Activated CD8-positive, alpha-beta memory T cell treated with anti-CD3 and anti-CD28 coated beads for 36 hours (primary cell): ENCODE results near the gene ZNRD2. TPM values are rescaled to one million over a fixed set of nuclear protein-coding genes. Genes with fewer than 3 reads are reported as not detected.

ENCODE experiments used
- CTCF ChIA-PET: fragments of 350-600 bp; sonication (Branson Sonifier 250); formaldehyde crosslinking; loops from one replicate; lab custom pipeline; 2021; ENCODE audit warnings: antibody characterized with exemption; lab: Charles Lee
- POLR2A ChIA-PET: fragments of 350-600 bp; sonication (Branson Sonifier 250); formaldehyde crosslinking; loops from one replicate; lab custom pipeline; 2021; ENCODE audit warnings: antibody characterized with exemption; lab: Charles Lee
- total RNA-seq, 2 experiments: library from RNA; stranded (reverse); gene quantifications; one replicate each; pipeline ENCODE4 v1.2.3, GENCODE V29; 2021

The ZNRD2 gene
- total RNA-seq, 2 experiments from 2014 or later, result 76.7 to 78.2 TPM

DNA sequence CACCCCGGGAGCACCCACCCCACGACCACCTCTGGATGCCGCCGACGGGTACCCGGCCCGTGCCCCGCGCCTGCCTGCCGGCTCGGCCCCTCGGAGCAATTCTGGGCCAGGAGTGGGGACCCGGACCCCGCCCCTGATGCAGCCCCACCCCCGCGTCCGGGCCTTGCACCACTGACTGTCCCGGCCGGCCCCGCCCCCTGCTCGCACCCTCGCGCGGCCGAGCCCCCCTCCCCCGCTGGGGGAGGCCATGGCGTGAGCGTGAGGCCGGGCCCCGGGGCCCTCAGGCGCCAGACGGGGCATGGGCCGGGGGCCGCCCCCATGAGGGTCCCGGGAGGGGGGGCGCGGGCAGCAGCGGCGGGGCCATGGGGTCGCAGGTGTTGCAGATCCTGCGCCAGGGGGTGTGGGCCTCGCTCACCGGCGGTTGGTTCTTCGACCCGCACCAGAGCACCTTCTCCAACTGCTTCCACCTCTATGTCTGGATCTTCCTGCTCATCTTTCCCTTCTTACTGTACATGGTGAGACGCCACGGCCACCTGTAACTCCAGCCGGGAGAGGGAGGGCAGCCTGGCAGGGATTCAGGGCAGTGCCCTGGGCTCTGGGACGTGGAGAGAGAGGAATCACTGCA, 45.8 kb downstream of the ZNRD2 start:
- CTCF ChIA-PET, result interaction anchor here (0.8 to 3.3 kb wide), 12 partner anchors 10 to 163 kb away, joined by 3 to 14 read pairs (median 4); partner anchors contain the start of genes EHBP1L1 and ZNRD2
- POLR2A ChIA-PET, result interaction anchor here (0.8 to 1.7 kb wide), 8 partner anchors 22 to 245 kb away, joined by 3 to 13 read pairs (median 3); partner anchors contain the start of genes EHBP1L1, NEAT1 and SIPA1

DNA sequence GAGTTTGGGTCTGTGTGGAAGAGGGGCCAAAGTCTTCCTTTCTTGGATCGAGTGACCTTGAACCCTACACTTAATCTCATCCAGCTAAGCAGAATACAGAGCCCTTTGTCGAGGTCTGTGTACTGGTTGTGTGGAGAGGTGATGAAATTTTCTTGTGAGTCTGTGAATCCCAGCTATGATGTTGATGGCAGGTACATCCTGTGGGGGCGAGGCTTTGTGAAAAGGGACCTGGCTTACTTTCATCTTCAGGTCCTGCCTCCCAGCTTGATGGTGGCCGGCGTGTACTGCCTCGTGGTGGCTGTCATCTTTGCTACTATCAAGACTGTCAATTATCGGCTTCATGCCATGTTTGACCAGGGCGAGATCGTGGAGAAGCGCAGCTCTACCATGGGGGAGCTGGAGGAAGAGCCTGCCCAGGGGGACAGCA, 46.3 kb downstream of the ZNRD2 start:
- ChIA-PET POLR2A (interaction anchor here (1.5 kb wide), 1 partner anchor 30 kb away, joined by 3 read pairs; no protein-coding TSS in a partner anchor), CTCF (interaction anchor here (0.9 to 1.9 kb wide), 5 partner anchors 9 to 43 kb away, joined by 3 to 7 read pairs (median 4); no protein-coding TSS in a partner anchor)

- CTCF ChIA-PET, result interaction anchor here (0.6 to 1.9 kb wide), 6 partner anchors 9 to 267 kb away, joined by 3 to 7 read pairs (median 4); no protein-coding TSS in a partner anchor
- POLR2A ChIA-PET, result no interaction called here
Measured at GRCh38 chr11:65617136-65617850, 47.0 kb downstream of the ZNRD2 start.

- CTCF ChIA-PET, result interaction anchor here (0.6 to 1.7 kb wide), 3 partner anchors 8 to 266 kb away, joined by 3 to 7 read pairs (median 4); no protein-coding TSS in a partner anchor
Measured at GRCh38 chr11:65617990-65618751, 47.9 kb downstream of the ZNRD2 start.

GRCh38 chr11:65618763-65619162, 48.5 kb downstream of the ZNRD2 start:
- CTCF ChIA-PET, result interaction anchor here (1.4 kb wide), 1 partner anchor 24 kb away, joined by 4 read pairs; no protein-coding TSS in a partner anchor
- POLR2A ChIA-PET, result interaction anchor here (0.5 kb wide), 1 partner anchor 310 kb away, joined by 3 read pairs; no protein-coding TSS in a partner anchor

More at GRCh38 chr11:65617990-65618751, 47.9 kb downstream of the ZNRD2 start:
- POLR2A ChIA-PET, result interaction anchor here (0.5 kb wide), 1 partner anchor 310 kb away, joined by 3 read pairs; no protein-coding TSS in a partner anchor

DNA sequence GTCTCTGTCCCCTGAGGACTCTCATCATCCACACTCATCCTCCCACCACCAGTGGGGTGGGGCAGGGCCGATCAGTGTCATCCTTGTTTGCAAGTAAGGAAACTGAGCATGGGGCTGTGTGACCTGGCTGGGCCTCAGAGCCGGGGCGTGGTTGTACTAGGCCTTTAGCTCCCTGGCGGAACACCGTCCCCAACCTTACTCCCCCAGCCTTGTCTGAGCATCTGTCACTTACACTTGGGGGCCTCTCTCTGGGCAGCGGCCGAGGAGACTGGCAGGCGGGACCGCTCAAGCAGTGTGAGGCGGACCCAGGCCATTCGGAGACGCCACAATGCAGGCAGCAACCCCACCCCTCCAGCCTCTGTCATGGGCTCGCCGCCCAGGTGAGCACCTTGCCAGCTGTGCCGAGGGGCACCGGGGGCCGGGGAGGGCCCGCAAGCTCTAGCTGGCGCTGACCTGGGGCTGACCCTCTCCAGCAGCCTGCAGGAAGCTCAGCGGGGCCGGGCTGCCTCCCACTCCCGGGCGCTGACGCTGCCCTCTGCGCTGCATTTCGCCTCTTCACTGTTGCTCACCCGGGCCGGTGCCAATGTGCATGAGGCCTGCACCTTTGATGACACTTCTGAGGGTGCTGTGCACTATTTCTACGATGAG, 49.1 kb downstream of the ZNRD2 start:
- ChIA-PET POLR2A (no interaction called here), CTCF (interaction anchor here (1.4 kb wide), 1 partner anchor 24 kb away, joined by 4 read pairs; no protein-coding TSS in a partner anchor)

DNA sequence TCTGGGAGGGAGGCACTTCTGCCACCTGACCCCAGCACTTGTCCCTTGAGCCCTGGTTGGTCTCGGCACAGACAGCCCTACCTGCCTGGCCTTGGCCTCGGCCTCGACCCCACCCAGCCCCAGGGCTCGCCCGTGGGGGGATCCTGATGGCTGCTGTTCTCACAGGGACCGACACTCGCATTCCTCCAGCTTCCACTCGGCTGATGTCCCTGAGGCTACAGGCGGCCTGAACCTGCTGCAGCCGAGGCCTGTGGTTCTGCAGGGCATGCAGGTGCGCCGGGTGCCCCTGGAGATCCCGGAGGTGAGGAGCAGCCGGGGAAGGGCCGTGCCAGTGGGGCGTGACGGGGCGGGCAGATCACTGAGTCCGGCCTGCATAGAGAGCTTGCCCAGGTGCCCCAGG, 50.4 kb downstream of the ZNRD2 start:
- POLR2A ChIA-PET, result no interaction called here
- CTCF ChIA-PET, result no interaction called here

DNA sequence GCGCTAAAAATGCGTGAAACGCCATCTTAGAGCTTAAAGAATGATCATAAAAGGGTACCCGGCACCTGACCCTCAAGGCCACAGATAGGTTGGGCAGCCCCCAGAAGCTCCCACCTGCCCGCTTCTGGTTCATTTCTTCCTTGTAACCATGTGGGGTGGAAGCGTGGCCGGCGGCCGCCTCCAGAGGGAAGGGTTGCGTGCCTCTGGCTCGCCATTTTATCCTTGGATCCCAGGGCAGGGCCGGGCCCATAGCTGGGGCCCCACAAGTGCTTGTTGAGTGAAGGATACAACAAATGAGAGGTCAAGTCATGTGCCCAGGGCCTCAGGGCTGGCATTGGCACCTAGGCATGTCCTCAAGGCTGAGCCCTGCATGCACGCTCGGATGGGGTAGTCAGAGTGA, 51.2 kb downstream of the ZNRD2 start:
- ChIA-PET CTCF (interaction anchor here (0.6 kb wide), 1 partner anchor 46 kb away, joined by 3 read pairs; no protein-coding TSS in a partner anchor), POLR2A (interaction anchor here (1.1 kb wide), 1 partner anchor 9 kb away, joined by 3 read pairs; no protein-coding TSS in a partner anchor)

Other genes with a start within 250 kb of the ZNRD2 start
- 10 to 100 TPM; 52.3 to 60.1 TPM for gene DPF2, start 236.6 kb upstream of the ZNRD2 start, total RNA-seq
- gene TIGD3, start 215.7 kb upstream of the ZNRD2 start, total RNA-seq, result under 1 TPM; 0.65 TPM
- gene SLC25A45, start 187.8 kb upstream of the ZNRD2 start, total RNA-seq, result 10 to 100 TPM; 12.5 to 15.1 TPM
- gene FRMD8, start 183.8 kb upstream of the ZNRD2 start, total RNA-seq, result 10 to 100 TPM; 39.3 to 44.2 TPM
- gene NEAT1, start 147.7 kb upstream of the ZNRD2 start, total RNA-seq, result 100 to 1,000 TPM; 282 to 294 TPM
- 1,000 to 10,000 TPM; 3,032 to 3,074 TPM for gene MALAT1, start 71.4 kb upstream of the ZNRD2 start, total RNA-seq
- gene SCYL1, start 45.4 kb upstream of the ZNRD2 start, total RNA-seq, result 10 to 100 TPM; 83.7 to 87.8 TPM
- gene LTBP3, start 12.1 kb upstream of the ZNRD2 start, total RNA-seq, result 10 to 100 TPM; 35.5 to 36.3 TPM
- 10 to 100 TPM; 30.3 to 31.1 TPM for gene FAM89B, start 2.1 kb downstream of the ZNRD2 start, total RNA-seq
- 100 to 1,000 TPM; 115 to 120 TPM for gene EHBP1L1, start 5.6 kb downstream of the ZNRD2 start, total RNA-seq
- gene KCNK7, start 25.3 kb downstream of the ZNRD2 start, total RNA-seq, result under 1 TPM; 0.34 to 0.46 TPM
- 10 to 100 TPM; 64.8 to 65.9 TPM for gene MAP3K11, start 43.7 kb downstream of the ZNRD2 start, total RNA-seq
- 10 to 100 TPM; 41.0 to 46.6 TPM for gene PCNX3, start 45.3 kb downstream of the ZNRD2 start, total RNA-seq
- gene SIPA1, start 67.6 kb downstream of the ZNRD2 start, total RNA-seq, result 100 to 1,000 TPM; 141 to 143 TPM
- gene RELA, start 92.4 kb downstream of the ZNRD2 start, total RNA-seq, result 10 to 100 TPM; 78.9 to 80.2 TPM
- 10 to 100 TPM; 64.8 to 72.7 TPM for gene KAT5, start 141.8 kb downstream of the ZNRD2 start, total RNA-seq
- 100 to 1,000 TPM; 116 to 130 TPM for gene RNASEH2C, start 150.3 kb downstream of the ZNRD2 start, total RNA-seq
- gene AP5B1, start 210.5 kb downstream of the ZNRD2 start, total RNA-seq, result 10 to 100 TPM; 19.1 to 19.7 TPM
- gene OVOL1, start 216.6 kb downstream of the ZNRD2 start, total RNA-seq, result not detected